ENCODE data around the gene PLCL2. TPM values are rescaled to one million over a fixed set of nuclear protein-coding genes. Genes with fewer than 3 reads are reported as not detected.

The PLCL2 gene
- total RNA-seq = 13.7 and 15.0 TPM in 2 replicates

DNA sequence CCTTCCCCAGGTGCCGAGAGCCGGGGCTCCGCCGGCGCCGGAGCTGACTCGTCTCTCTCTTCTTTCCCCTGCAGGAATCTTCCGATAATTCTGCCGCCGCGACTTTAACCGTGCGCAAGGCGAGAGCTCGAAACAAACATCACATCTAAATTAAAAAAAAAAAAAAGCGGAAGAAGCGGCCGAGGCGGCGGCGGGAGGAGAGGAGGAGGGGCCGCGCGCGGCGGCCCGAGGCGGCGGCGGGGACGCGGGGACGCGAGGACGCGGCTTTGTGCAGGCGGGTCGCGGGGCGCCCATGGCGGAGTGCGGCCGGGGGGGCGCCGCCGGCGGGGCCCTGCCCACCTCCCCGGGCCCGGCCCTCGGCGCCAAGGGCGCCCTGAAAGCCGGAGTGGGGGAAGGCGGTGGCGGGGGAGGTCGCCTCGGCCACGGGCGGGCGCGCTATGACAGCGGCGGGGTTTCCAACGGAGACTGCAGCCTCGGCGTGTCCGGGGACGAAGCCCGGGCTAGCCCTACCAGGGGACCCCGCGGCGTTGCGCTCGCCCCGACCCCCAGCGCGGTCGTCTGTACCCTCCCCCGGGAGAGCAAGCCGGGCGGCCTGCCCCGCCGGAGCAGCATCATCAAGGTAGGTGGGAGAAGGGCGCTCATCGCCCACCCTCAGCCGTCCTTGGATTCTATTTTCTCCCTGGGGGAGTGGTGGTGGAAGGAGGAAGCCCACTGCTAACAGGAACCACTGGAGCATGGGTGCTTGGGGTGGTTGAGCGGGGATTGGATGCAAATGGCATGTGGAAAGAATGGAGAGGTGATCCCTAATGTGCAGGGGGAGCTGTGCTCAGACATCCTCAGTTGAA lies at the start of gene PLCL2:
Gene PLCL2, plus strand, starts transcription at position 208 of the 845 bp plus-strand sequence. Its CDS starts 85 bp downstream, at position 293.

All from dermis lymphatic vessel endothelial cell (primary cell).